ENCODE data around the gene NR5A1.

NR5A1 gene

GRCh38 chr9:124498499-124499146 lies 8.6 kb downstream of the NR5A1 start:
- Histone ChIP-seq H3F3A (ENCODE audit: insufficient read depth, low read length) (no peaks in the 10 kb centered on the region), H3K9me2 (replicated peaks; ENCODE audit: insufficient read depth, low read length) (no peaks in the 10 kb centered on the region), H3K27ac (ENCODE audit: low read length) (no peak overlapping the region), H4K20me1 (ENCODE audit: insufficient read depth, low read length) (no peaks in the 10 kb centered on the region), H3K4me1 (ENCODE audit: low read length) (no peaks in the 10 kb centered on the region), H3K79me2 (ENCODE audit: low read length) (no peaks in the 10 kb centered on the region), H3K9me3 (replicated peaks; ENCODE audit: insufficient read depth, low read length) (no peaks in the 10 kb centered on the region), H2AFZ (ENCODE audit: low read length) (no peak overlapping the region), H3K4me3 (ENCODE audit: low read length) (no peak overlapping the region), H3K27me3 (replicated peaks; ENCODE audit: insufficient read depth, low read length) (peaks cover 89% of the 10 kb centered on the region), H3K4me2 (ENCODE audit: low read depth, low read length) (no peak overlapping the region), H3K9ac (ENCODE audit: low read length) (no peak overlapping the region), H3K36me3 (replicated peaks; ENCODE audit: insufficient read depth, low read length) (no peaks in the 10 kb centered on the region)
- no peak for DNase-seq
- TF ChIP-seq EZH2 (optimal IDR thresholded peaks at IDR 0.05; ENCODE audit: low read depth, low read length), result no peak
- TF ChIP-seq EZH2phosphoT487 (IDR thresholded peaks at IDR 0.05; ENCODE audit: low read length), result no peak
- TF ChIP-seq CTCF (IDR thresholded peaks at IDR 0.05; ENCODE audit: low read length), result no peak

GRCh38 chr9:124498040-124498439 lies 9.2 kb downstream of the NR5A1 start:
- Histone ChIP-seq H3K4me2 (ENCODE audit: low read depth, low read length) (no peak overlapping the region), H4K20me1 (ENCODE audit: insufficient read depth, low read length) (no peaks in the 10 kb centered on the region), H3K4me3 (ENCODE audit: low read length) (no peak overlapping the region), H3K9ac (ENCODE audit: low read length) (no peak overlapping the region), H2AFZ (ENCODE audit: low read length) (no peak overlapping the region), H3K9me3 (replicated peaks; ENCODE audit: insufficient read depth, low read length) (no peaks in the 10 kb centered on the region), H3K36me3 (replicated peaks; ENCODE audit: insufficient read depth, low read length) (no peaks in the 10 kb centered on the region), H3K27me3 (replicated peaks; ENCODE audit: insufficient read depth, low read length) (peaks cover 93% of the 10 kb centered on the region), H3K79me2 (ENCODE audit: low read length) (no peaks in the 10 kb centered on the region), H3F3A (ENCODE audit: insufficient read depth, low read length) (no peaks in the 10 kb centered on the region), H3K9me2 (replicated peaks; ENCODE audit: insufficient read depth, low read length) (no peaks in the 10 kb centered on the region), H3K27ac (ENCODE audit: low read length) (no peak overlapping the region), H3K4me1 (ENCODE audit: low read length) (no peaks in the 10 kb centered on the region)
- TF ChIP-seq EZH2phosphoT487 (IDR thresholded peaks at IDR 0.05; ENCODE audit: low read length) (no peak), CTCF (IDR thresholded peaks at IDR 0.05; ENCODE audit: low read length) (no peak), EZH2 (optimal IDR thresholded peaks at IDR 0.05; ENCODE audit: low read depth, low read length) (no peak)
- DNase-seq, result no peak

- H3K36me3 ChIP-seq (replicated peaks; ENCODE audit: insufficient read depth, low read length), result no peaks in the 10 kb centered on the region
Measured at GRCh38 chr9:124497441-124497840, 9.8 kb downstream of the NR5A1 start.

More at GRCh38 chr9:124497441-124497840, 9.8 kb downstream of the NR5A1 start:
- Histone ChIP-seq H3K9me3 (replicated peaks; ENCODE audit: insufficient read depth, low read length) (no peaks in the 10 kb centered on the region), H3K27ac (ENCODE audit: low read length) (no peak overlapping the region), H3K4me3 (ENCODE audit: low read length) (no peak overlapping the region), H3K9ac (ENCODE audit: low read length) (no peak overlapping the region), H4K20me1 (ENCODE audit: insufficient read depth, low read length) (no peaks in the 10 kb centered on the region), H3K27me3 (replicated peaks; ENCODE audit: insufficient read depth, low read length) (peaks cover 98% of the 10 kb centered on the region), H2AFZ (ENCODE audit: low read length) (no peak overlapping the region), H3K4me2 (ENCODE audit: low read depth, low read length) (no peak overlapping the region), H3K4me1 (ENCODE audit: low read length) (no peaks in the 10 kb centered on the region), H3K79me2 (ENCODE audit: low read length) (no peaks in the 10 kb centered on the region), H3K9me2 (replicated peaks; ENCODE audit: insufficient read depth, low read length) (no peaks in the 10 kb centered on the region), H3F3A (ENCODE audit: insufficient read depth, low read length) (no peaks in the 10 kb centered on the region)
- no peak for TF ChIP-seq CTCF (IDR thresholded peaks at IDR 0.05; ENCODE audit: low read length)
- no peak for TF ChIP-seq EZH2 (optimal IDR thresholded peaks at IDR 0.05; ENCODE audit: low read depth, low read length)
- TF ChIP-seq EZH2phosphoT487 (IDR thresholded peaks at IDR 0.05; ENCODE audit: low read length), result no peak
- no peak for DNase-seq
